ENCODE measurements around the gene ZNF311. TPM values are rescaled to one million over a fixed set of nuclear protein-coding genes. Genes with fewer than 3 reads are reported as not detected.
"Not testable (repeated sequence)": the region's sequence is repeated elsewhere in the genome, so short reads cannot be mapped to it uniquely, and the experiment has no call there.

The ZNF311 gene
- total RNA-seq, 2 experiments from 2014 or later, result 0.57 to 0.69 TPM

DNA sequence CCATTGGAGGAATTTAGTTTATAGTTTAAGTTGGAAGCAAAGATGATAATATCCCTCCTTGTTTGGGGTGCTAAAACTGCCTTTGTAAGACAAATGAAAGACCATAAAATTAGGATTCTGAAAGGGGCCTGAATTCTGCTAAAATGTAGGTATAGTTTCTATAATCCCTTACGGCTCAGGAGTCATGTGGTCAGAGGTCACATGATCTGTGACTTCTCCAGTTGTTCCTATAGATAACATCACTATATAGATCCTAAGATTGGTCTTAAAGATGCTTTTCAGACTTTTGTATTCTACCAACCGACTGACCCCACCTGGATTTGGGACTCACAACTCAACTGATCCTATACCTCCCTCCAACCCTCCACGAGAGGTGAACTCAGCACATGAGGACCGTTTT is 36.6 kb downstream of the ZNF311 start:
- Mint-ChIP-seq H3K36me3 (ENCODE audit: low read depth) (no peaks in the 10 kb centered on the region), H3K9me3 (peaks cover 19% of the 10 kb centered on the region), H3K4me1 (ENCODE audit: low read depth) (no peaks in the 10 kb centered on the region), H3K27ac (no peak overlapping the region), H3K4me3 (no peak overlapping the region), H3K27me3 (ENCODE audit: low read depth) (peaks cover 16% of the 10 kb centered on the region)
- no peak for DNase-seq
- CTCF ChIA-PET, result no interaction called here
- intact Hi-C loops (cut with micrococcal nuclease), result no loop called here

GRCh38 chr6:28965706-28966105 is 39.4 kb downstream of the ZNF311 start:
- H3K4me3 Mint-ChIP-seq, result no peak overlapping the region
- peaks cover 21% of the 10 kb centered on the region for H3K27me3 Mint-ChIP-seq (ENCODE audit: low read depth)
- no peaks in the 10 kb centered on the region for H3K4me1 Mint-ChIP-seq (ENCODE audit: low read depth)
- intact Hi-C loops (cut with micrococcal nuclease), result no loop called here
- CTCF ChIA-PET, result no interaction called here
- H3K27ac Mint-ChIP-seq, result no peak overlapping the region
- DNase-seq, result no peak
- peaks cover 19% of the 10 kb centered on the region for H3K9me3 Mint-ChIP-seq
- H3K36me3 Mint-ChIP-seq (ENCODE audit: low read depth), result no peaks in the 10 kb centered on the region

DNA sequence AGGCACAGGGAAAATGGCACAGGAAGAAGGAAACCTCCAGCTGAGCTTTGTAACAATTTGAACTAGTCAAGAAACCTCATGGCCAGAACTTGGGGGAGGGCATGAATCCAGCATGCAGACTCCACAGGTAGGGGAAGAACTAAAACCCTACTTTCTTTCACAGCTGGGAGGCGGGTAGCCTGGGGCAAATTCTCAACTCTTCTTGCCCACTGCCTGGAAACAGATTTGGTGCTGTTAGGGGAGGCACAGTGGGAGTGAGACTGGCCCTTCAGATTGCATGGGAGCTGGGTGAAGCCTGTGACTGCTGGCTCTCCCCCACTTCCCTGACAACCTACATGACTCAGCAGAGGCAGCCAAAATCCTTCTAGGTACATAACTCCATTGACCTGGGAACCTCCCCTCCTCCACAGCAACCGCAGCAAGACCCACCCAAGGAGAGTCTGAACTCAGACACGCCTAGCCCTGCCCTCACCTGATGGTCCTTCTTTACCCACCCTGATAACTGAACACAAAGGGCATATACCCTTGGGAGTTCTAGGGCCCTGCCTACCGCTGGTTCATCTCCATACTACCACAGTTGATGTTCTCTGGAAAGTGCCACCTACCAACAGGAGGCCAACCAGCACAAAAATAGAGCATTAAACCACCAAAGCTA is 44.1 kb downstream of the ZNF311 start:
- H3K9me3 Mint-ChIP-seq, result no peaks in the 10 kb centered on the region
- no peaks in the 10 kb centered on the region for H3K4me1 Mint-ChIP-seq (ENCODE audit: low read depth)
- H3K27ac Mint-ChIP-seq, result no peak overlapping the region
- DNase-seq, result no peak
- H3K36me3 Mint-ChIP-seq (ENCODE audit: low read depth), result no peaks in the 10 kb centered on the region
- intact Hi-C loops (cut with micrococcal nuclease), result no loop called here
- CTCF ChIA-PET, result interaction anchor here (1.5 kb wide), 1 partner anchor 124 kb away, joined by 3 read pairs; no protein-coding TSS in a partner anchor
- no peak overlapping the region for H3K4me3 Mint-ChIP-seq
- H3K27me3 Mint-ChIP-seq (ENCODE audit: low read depth), result peaks cover 21% of the 10 kb centered on the region

GRCh38 chr6:28958561-28959243 is 46.4 kb downstream of the ZNF311 start:
- DNase-seq; intact Hi-C loops (cut with micrococcal nuclease); H3K9me3 Mint-ChIP-seq: not testable (repeated sequence)

DNA sequence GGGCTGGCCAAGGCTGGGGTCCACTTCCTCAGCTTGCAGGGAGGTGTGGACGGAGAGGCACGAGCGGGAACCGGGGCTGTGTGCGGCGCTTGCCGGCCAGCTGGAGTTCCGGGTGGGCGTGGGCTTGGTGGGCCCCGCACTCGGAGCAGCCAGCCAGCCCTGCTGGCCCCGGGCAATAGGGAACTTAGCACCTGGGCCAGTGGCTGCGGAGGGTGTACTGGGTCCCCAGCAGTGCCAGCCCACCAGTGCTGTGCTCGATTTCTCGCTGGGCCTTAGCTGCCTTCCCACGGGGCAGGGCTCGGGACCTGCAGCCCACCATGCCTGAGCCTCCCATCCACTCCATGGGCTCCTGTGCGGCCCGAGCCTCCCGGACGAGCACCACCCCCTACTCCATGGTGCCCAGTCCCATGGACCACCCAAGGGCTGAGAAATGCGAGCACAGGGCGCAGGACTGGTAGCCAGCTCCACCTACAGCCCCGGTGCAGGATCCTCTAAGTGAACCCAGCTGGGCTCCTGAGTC is 47.3 kb downstream of the ZNF311 start:
- H3K9me3 Mint-ChIP-seq; H3K36me3 Mint-ChIP-seq (ENCODE audit: low read depth); H3K4me3 Mint-ChIP-seq; intact Hi-C loops (cut with micrococcal nuclease); DNase-seq; H3K27ac Mint-ChIP-seq: not testable (repeated sequence)
- Mint-ChIP-seq H3K27me3 (ENCODE audit: low read depth) (peaks cover 23% of the 10 kb centered on the region), H3K4me1 (ENCODE audit: low read depth) (peaks cover 13% of the 10 kb centered on the region)
- CTCF ChIA-PET, result interaction anchor here (0.8 kb wide), 1 partner anchor 109 kb away, joined by 3 read pairs; no protein-coding TSS in a partner anchor

More at GRCh38 chr6:28958561-28959243, 46.4 kb downstream of the ZNF311 start:
- H3K36me3 Mint-ChIP-seq (ENCODE audit: low read depth); H3K4me3 Mint-ChIP-seq; H3K4me1 Mint-ChIP-seq (ENCODE audit: low read depth); H3K27ac Mint-ChIP-seq: not testable (repeated sequence)
- H3K27me3 Mint-ChIP-seq (ENCODE audit: low read depth), result peaks cover 20% of the 10 kb centered on the region
- CTCF ChIA-PET, result interaction anchor here (0.7 to 0.8 kb wide), 2 partner anchors 110 to 809 kb away, joined by 3 to 4 read pairs; no protein-coding TSS in a partner anchor

- Mint-ChIP-seq H3K36me3 (ENCODE audit: low read depth) (no peaks in the 10 kb centered on the region), H3K27ac (no peak overlapping the region), H3K4me3 (no peak overlapping the region), H3K27me3 (ENCODE audit: low read depth) (peaks cover 21% of the 10 kb centered on the region), H3K4me1 (ENCODE audit: low read depth) (peaks cover 13% of the 10 kb centered on the region), H3K9me3 (no peaks in the 10 kb centered on the region)
- intact Hi-C loops (cut with micrococcal nuclease), result no loop called here
- CTCF ChIA-PET, result no interaction called here
- DNase-seq, result no peak
Observed at GRCh38 chr6:28956331-28956730, 48.8 kb downstream of the ZNF311 start.

- Mint-ChIP-seq H3K9me3 (peaks cover 3% of the 10 kb centered on the region), H3K27me3 (ENCODE audit: low read depth) (peaks cover 11% of the 10 kb centered on the region), H3K36me3 (ENCODE audit: low read depth) (no peaks in the 10 kb centered on the region), H3K27ac (peak overlapping the region; percentile 58), H3K4me3 (peak overlapping the region; percentile 83), H3K4me1 (ENCODE audit: low read depth) (peaks cover 16% of the 10 kb centered on the region)
- intact Hi-C loops (cut with micrococcal nuclease), result loop anchor here (1.0 kb wide), 1 partner anchor 9 kb away; no protein-coding TSS in a partner anchor
- no peak for DNase-seq
- CTCF ChIA-PET, result no interaction called here
Observed at GRCh38 chr6:28953585-28954258, 51.4 kb downstream of the ZNF311 start.

DNA sequence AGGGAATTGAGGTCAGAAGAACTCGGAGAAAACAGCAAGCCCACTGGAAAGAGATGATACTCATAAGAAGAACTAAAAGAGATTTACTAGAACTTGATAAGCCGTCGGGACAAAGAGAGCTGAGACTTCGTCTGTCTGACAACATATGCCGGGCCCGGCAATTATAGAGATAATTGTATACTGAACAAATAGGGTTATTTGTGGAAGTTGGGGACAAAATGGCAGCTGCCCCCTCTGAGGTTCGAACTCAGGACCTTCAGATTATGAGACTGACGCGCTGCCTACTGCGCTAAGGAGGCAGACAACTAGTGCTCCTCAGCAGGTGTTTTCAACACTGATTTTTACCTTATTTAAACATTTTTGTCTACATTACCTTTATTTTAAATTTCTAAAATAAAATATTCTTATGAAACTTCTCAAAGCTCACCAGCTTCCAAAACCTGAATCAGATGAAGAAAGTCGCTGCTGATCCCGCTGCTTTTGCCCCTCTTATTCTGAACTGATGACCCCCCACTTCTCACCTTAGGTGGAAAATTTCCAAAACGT is 52.0 kb downstream of the ZNF311 start:
- CTCF ChIA-PET, result no interaction called here
- peak; percentile 75 for DNase-seq
- Mint-ChIP-seq H3K27me3 (ENCODE audit: low read depth) (peaks cover 11% of the 10 kb centered on the region), H3K36me3 (ENCODE audit: low read depth) (no peaks in the 10 kb centered on the region), H3K9me3 (peaks cover 3% of the 10 kb centered on the region), H3K4me1 (ENCODE audit: low read depth) (peaks cover 16% of the 10 kb centered on the region), H3K27ac (peak overlapping the region; percentile 58), H3K4me3 (peak overlapping the region; percentile 83)
- intact Hi-C loops (cut with micrococcal nuclease), result loop anchor here (1.0 kb wide), 1 partner anchor 9 kb away; no protein-coding TSS in a partner anchor

DNA sequence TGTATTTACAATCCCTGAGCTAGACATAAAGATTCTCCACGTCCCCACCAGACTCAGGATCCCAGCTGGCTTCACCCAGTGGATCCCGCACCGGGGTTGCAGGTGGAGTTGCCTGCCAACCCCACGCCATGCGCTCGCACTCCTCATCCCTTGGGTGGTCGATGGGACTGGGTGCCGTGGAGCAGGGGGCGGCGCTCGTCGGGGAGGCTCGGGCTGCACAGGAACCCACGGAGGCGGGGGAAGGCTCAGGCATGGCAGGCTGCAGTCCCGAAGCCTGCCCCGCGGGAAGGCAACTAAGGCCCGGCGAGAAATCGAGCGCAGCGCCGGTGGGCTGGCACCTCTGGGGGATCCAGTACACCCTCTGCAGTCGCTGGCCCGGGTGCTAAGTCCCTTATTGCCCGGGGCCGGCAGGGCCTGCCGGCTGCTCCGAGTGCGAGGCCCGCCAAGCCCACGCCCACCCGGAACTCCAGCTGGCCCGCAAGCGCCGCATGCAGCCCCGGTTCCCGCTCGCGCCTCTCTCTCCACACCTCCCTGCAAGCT is 55.4 kb downstream of the ZNF311 start:
- not testable (repeated sequence) for H3K9me3 Mint-ChIP-seq; DNase-seq; H3K4me3 Mint-ChIP-seq; H3K36me3 Mint-ChIP-seq (ENCODE audit: low read depth); H3K27ac Mint-ChIP-seq; H3K27me3 Mint-ChIP-seq (ENCODE audit: low read depth)
- peaks cover 16% of the 10 kb centered on the region for H3K4me1 Mint-ChIP-seq (ENCODE audit: low read depth)
- intact Hi-C loops (cut with micrococcal nuclease), result loop anchor here (10.0 kb wide), 2 partner anchors 1115 to 1445 kb away; partner anchors contain the start of genes POLR1H and PPP1R11
- CTCF ChIA-PET, result interaction anchor here (0.6 kb wide), 1 partner anchor 54 kb away, joined by 3 read pairs; no protein-coding TSS in a partner anchor

DNA sequence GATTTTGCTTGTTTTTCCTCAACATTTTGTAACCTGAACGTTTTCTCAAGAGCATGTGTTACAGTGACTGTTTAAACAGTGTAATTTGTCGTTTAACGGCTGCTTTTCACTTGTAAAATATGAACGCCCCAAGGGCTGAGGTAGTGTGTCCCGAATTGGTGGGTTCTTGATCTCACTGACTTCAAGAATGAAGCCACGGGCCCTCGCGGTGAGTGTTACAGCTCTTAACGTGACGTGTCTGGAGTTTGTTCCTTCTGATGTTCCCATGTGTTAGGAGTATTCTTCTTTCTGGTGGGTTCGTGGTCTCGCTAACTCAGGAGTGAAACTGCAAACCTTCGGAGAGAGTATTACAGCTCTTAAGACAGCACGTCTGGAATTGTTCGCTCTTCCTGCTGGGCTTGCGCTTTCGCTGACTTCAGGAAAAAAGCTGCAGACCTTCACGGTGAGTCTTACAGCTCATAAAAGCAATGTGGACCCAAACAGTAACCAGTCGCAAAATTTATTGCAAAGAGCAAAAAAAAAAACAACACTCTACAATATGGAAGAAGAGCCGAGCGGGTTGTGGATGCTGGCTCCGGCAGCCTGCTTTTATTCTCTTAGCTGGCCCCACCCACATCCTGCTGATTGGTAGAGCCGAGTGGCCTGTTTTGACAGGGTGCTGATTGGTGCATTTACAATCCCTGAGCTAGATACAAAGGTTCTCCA is 56.2 kb downstream of the ZNF311 start:
- peaks cover 3% of the 10 kb centered on the region for H3K9me3 Mint-ChIP-seq
- intact Hi-C loops (cut with micrococcal nuclease), result loop anchor here (10.0 kb wide), 2 partner anchors 1116 to 1444 kb away; partner anchors contain the start of genes POLR1H and PPP1R11
- no peak overlapping the region for H3K27ac Mint-ChIP-seq
- no peak for DNase-seq
- peaks cover 3% of the 10 kb centered on the region for H3K27me3 Mint-ChIP-seq (ENCODE audit: low read depth)
- peaks cover 2% of the 10 kb centered on the region for H3K36me3 Mint-ChIP-seq (ENCODE audit: low read depth)
- H3K4me1 Mint-ChIP-seq (ENCODE audit: low read depth), result peaks cover 18% of the 10 kb centered on the region
- H3K4me3 Mint-ChIP-seq, result no peak overlapping the region
- CTCF ChIA-PET, result interaction anchor here (0.6 kb wide), 1 partner anchor 55 kb away, joined by 3 read pairs; no protein-coding TSS in a partner anchor

- no peak overlapping the region for H3K4me3 Mint-ChIP-seq
- DNase-seq, result no peak
- no peaks in the 10 kb centered on the region for H3K27me3 Mint-ChIP-seq (ENCODE audit: low read depth)
- peaks cover 22% of the 10 kb centered on the region for H3K4me1 Mint-ChIP-seq (ENCODE audit: low read depth)
- peaks cover 3% of the 10 kb centered on the region for H3K9me3 Mint-ChIP-seq
- no peak overlapping the region for H3K27ac Mint-ChIP-seq
- peaks cover 2% of the 10 kb centered on the region for H3K36me3 Mint-ChIP-seq (ENCODE audit: low read depth)
- intact Hi-C loops (cut with micrococcal nuclease), result loop anchor here (10.0 kb wide), 2 partner anchors 1117 to 1443 kb away; partner anchors contain the start of genes POLR1H and PPP1R11
- CTCF ChIA-PET, result interaction anchor here (0.7 kb wide), 1 partner anchor 32 kb away, joined by 3 read pairs; no protein-coding TSS in a partner anchor
Observed at GRCh38 chr6:28947831-28948270, 57.3 kb downstream of the ZNF311 start.

Data from activated naive CD4-positive, alpha-beta T cell treated with anti-CD3 and anti-CD28 coated beads for 36 hours (primary cell).